Mucosa of descending colon (tissue), 3 donors: ENCODE measurements around the gene IQCK. TPM values are rescaled to one million over a fixed set of nuclear protein-coding genes. Genes with fewer than 3 reads are reported as not detected.

ENCODE experiments used
- ATAC-seq: fragments of 200-7000 bp; cut with Tn5 transposase; one replicate; pipeline ENCODE4 v1.9.1; 2020; ENCODE audit warnings: mild to moderate bottlenecking, moderate library complexity
- DNase-seq, 3 donors: peaks; one replicate each; pipeline ENCODE4 v3.0.0-alpha.2; 2020
- H3K36me3 ChIP-seq: fragments of 200-600 bp; one replicate; pipeline ENCODE4 v1.8.0; 2021; ENCODE audit warnings: low read depth, mild to moderate bottlenecking
- H3K4me1 ChIP-seq: fragments of 200-600 bp; one replicate; pipeline ENCODE4 v1.8.0; 2021; ENCODE audit warnings: low read depth, mild to moderate bottlenecking
- H3K4me3 ChIP-seq: fragments of 200-600 bp; one replicate; pipeline ENCODE4 v1.8.0; 2021; ENCODE audit warnings: mild to moderate bottlenecking
- H3K9me3 ChIP-seq: fragments of 200-600 bp; one replicate; pipeline ENCODE4 v1.8.0; 2021; ENCODE audit warnings: mild to moderate bottlenecking
- CTCF ChIP-seq: fragments of 200-600 bp; IDR thresholded peaks from one replicate; pipeline ENCODE4 v1.8.0; 2022; ENCODE audit warnings: antibody characterized with exemption, mild to moderate bottlenecking
- intact Hi-C, 2 donors: fragments of 100-400 bp; cut with DNase I in 1 of 2; cut with micrococcal nuclease in 1 of 2; formaldehyde crosslinking; loops; one replicate each; pipeline versions ENCODE4 v1.11.0 to v1.11.1; 2022; cut with DNase I, micrococcal nuclease
- total RNA-seq, 3 donors: library from RNA; stranded (reverse); fragmentation: NEBNext Ultra II Directional in 2 of 3; extraction: Animal tissue kit (Norgen Biotek cat#: 25700) in 2 of 3; gene quantifications; one replicate each; pipeline versions ENCODE4 v1.2.1 to v1.2.4, GENCODE V29; 2021 to 2023
- donor health status: DM: no; HTN: no; CAD: no; lungs with moderate emphysema.
- donor health status: DM: no; HTN: no; CAD: no.
- donor health status: DM: no; HTN: yes; CAD: no.

Gene IQCK
- total RNA-seq, 3 donors from 2014 or later, result 9.1 to 14.0 (median 12.0) TPM

GRCh38 chr16:19688396-19689024, 29.6 kb upstream of the IQCK start:
- no peak for TF ChIP-seq CTCF
- intact Hi-C loops, result no loop called here
- no peaks in the 10 kb centered on the region for H3K4me1 ChIP-seq
- H3K36me3 ChIP-seq, result no peaks in the 10 kb centered on the region
- DNase-seq, result no peak
- ATAC-seq, result no peak
- H3K9me3 ChIP-seq, result no peaks in the 10 kb centered on the region
- no peak overlapping the region for H3K4me3 ChIP-seq

DNA sequence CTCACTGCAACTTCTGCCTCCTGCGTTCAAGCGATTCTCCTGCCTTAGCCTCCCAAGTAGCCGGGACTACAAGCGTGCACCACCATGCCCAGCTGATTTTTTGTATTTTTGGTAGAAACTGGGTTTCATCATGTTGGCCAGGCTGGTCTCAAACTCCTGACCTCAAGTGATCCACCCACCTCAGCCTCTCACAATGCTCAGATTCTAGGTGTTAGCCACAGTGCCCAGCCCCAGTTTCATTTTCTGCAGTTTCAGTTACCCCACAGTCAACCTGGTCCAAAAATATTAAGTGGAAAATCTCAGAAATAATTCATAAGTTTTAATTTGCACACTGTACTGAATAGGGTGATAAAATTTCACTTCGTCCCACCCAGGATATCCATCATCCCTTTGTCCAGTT, 28.7 kb upstream of the IQCK start:
- Histone ChIP-seq H3K36me3 (no peaks in the 10 kb centered on the region), H3K4me1 (no peaks in the 10 kb centered on the region), H3K9me3 (no peaks in the 10 kb centered on the region), H3K4me3 (no peak overlapping the region)
- ATAC-seq, result no peak
- DNase-seq, result no peak
- intact Hi-C loops, result no loop called here
- TF ChIP-seq CTCF, result no peak

DNA sequence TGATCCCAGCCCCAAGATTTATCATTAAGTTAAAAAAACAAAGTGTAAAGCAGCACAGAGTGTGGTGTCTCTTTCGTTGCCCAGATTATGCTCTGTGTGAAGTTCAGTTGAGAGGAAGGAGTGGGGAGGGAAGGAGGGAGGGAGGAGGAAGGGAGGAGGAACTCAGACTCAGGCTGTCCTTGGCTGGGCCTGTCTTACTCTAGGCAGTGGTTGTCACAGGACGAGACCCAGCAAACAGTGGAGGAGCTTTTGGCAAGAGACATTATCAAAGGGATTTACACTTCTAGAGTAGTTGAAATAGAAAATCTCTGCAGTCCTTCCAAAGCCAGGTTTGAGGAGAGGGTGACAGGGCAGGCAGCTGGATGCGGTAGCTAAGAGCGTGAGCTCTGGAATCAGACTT, 27.9 kb upstream of the IQCK start:
- Histone ChIP-seq H3K36me3 (no peaks in the 10 kb centered on the region), H3K4me1 (no peaks in the 10 kb centered on the region), H3K4me3 (no peak overlapping the region), H3K9me3 (no peaks in the 10 kb centered on the region)
- ATAC-seq, result peak; percentile 30
- no peak for TF ChIP-seq CTCF
- DNase-seq, result no peak
- intact Hi-C loops, result no loop called here

GRCh38 chr16:19691161-19691711, 26.8 kb upstream of the IQCK start:
- ATAC-seq, result no peak
- no peaks in the 10 kb centered on the region for H3K9me3 ChIP-seq
- no peak for DNase-seq
- peaks cover 8% of the 10 kb centered on the region for H3K4me1 ChIP-seq
- H3K4me3 ChIP-seq, result no peak overlapping the region
- no peak for TF ChIP-seq CTCF
- no peaks in the 10 kb centered on the region for H3K36me3 ChIP-seq
- intact Hi-C loops, result no loop called here

GRCh38 chr16:19694989-19695388, 23.1 kb upstream of the IQCK start:
- no peak for TF ChIP-seq CTCF
- H3K9me3 ChIP-seq, result no peaks in the 10 kb centered on the region
- H3K4me3 ChIP-seq, result no peak overlapping the region
- H3K36me3 ChIP-seq, result no peaks in the 10 kb centered on the region
- H3K4me1 ChIP-seq, result peaks cover 41% of the 10 kb centered on the region
- intact Hi-C loops, result no loop called here
- DNase-seq (no peak), ATAC-seq (no peak)
